GM21381 (cell line): ENCODE data around the gene MCU.
"Not testable (repeated sequence)": the region's sequence is repeated elsewhere in the genome, so short reads cannot be mapped to it uniquely, and the experiment has no call there.

Experiments used
- ATAC-seq: cut with Tn5 transposase; IDR thresholded peaks from one replicate; pipeline ENCODE4 v1.9.1; 2021; ENCODE audit warnings: mild to moderate bottlenecking, moderate library complexity; ENCODE audit not compliant: unreplicated experiment

MCU gene

GRCh38 chr10:72691863-72692743, at the start of gene MCU:
Gene MCU (plus strand): TSS chr10:72692143. CDS start chr10:72692152, 9 bp downstream.
- ATAC-seq, result peak; percentile 95

GRCh38 chr10:72642318-72642717, 49.6 kb upstream of the MCU start:
- no peak for ATAC-seq

GRCh38 chr10:72645263-72645858, 46.6 kb upstream of the MCU start:
- no peak for ATAC-seq

GRCh38 chr10:72646971-72647370, 45.0 kb upstream of the MCU start:
- ATAC-seq, result not testable (repeated sequence)

GRCh38 chr10:72648301-72648700, 43.6 kb upstream of the MCU start:
- ATAC-seq, result no peak

- ATAC-seq, result no peak
These were observed 42.7 kb upstream of the MCU start for GRCh38 chr10:72649291-72649690.

GRCh38 chr10:72653383-72654096, 38.4 kb upstream of the MCU start:
- no peak for ATAC-seq

GRCh38 chr10:72654720-72655119, 37.2 kb upstream of the MCU start:
- ATAC-seq, result no peak

- ATAC-seq, result no peak
These were observed 33.1 kb upstream of the MCU start for GRCh38 chr10:72658696-72659400.

- ATAC-seq, result no peak
These were observed 32.2 kb upstream of the MCU start for GRCh38 chr10:72659694-72660093.

- ATAC-seq, result no peak
These were observed 31.7 kb upstream of the MCU start for GRCh38 chr10:72660220-72660619.

GRCh38 chr10:72661431-72661830, 30.5 kb upstream of the MCU start:
- no peak for ATAC-seq

- ATAC-seq, result no peak
These were observed 28.0 kb upstream of the MCU start for GRCh38 chr10:72663971-72664370.

- no peak for ATAC-seq
These were observed 26.0 kb upstream of the MCU start for GRCh38 chr10:72665925-72666324.

- ATAC-seq, result no peak
These were observed 24.6 kb upstream of the MCU start for GRCh38 chr10:72667207-72667864.

GRCh38 chr10:72673280-72673679, 18.7 kb upstream of the MCU start:
- no peak for ATAC-seq

GRCh38 chr10:72674174-72674573, 17.8 kb upstream of the MCU start:
- not testable (repeated sequence) for ATAC-seq

- ATAC-seq, result no peak
These were observed 12.1 kb upstream of the MCU start for GRCh38 chr10:72679838-72680241.

- no peak for ATAC-seq
These were observed 9.3 kb upstream of the MCU start for GRCh38 chr10:72682638-72683037.

- no peak for ATAC-seq
These were observed 6.5 kb upstream of the MCU start for GRCh38 chr10:72685264-72685921.
